Sigmoid colon (tissue), 4 donors: ENCODE results near the gene PRKACG.

Experiments used
- CTCF ChIP-seq, 4 experiments: fragments of 450-650 bp in 3 of 4; fragments of 200-600 bp in 1 of 4; IDR thresholded peaks; one replicate each; pipeline ENCODE4 v1.5.1; 2016 to 2019; ENCODE audit warnings: antibody characterized with exemption in 4 of 4, mild to moderate bottlenecking in 3 of 4, moderate library complexity in 2 of 4
- EP300 ChIP-seq, 4 donors: sonication (generic); formaldehyde crosslinking; IDR thresholded peaks; one replicate each; pipeline ENCODE4 v1.6.1; 2017; ENCODE audit warnings: antibody characterized with exemption in 4 of 4
- POLR2A ChIP-seq, 2 donors: fragments of 450-650 bp; IDR thresholded peaks; one replicate each; pipeline ENCODE4 v1.6.1; 2016; ENCODE audit warnings: antibody characterized with exemption in 2 of 2, mild to moderate bottlenecking in 2 of 2, moderate library complexity in 2 of 2
- POLR2AphosphoS5 ChIP-seq, 4 donors: sonication (generic); formaldehyde crosslinking; IDR thresholded peaks; one replicate each; pipeline ENCODE4 v1.6.1; 2017; ENCODE audit warnings: antibody characterized with exemption in 4 of 4

DNA sequence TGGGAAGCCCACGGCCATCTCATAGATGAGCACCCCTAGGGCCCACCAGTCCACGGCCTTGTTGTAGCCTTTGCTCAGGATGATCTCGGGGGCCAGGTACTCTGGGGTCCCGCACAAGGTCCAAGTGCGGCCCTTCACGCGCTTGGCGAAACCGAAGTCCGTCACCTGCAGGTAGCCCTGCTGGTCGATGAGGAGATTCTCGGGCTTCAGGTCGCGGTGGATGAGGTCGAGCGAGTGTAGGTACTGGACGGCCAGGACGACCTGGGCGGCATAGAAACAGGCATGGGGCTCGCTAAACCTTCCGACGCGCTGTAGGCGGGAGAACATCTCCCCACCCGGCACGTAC lies 558 bp downstream of the PRKACG start:
- TF ChIP-seq CTCF (IDR thresholded peaks at IDR 0.05): no peak
- TF ChIP-seq POLR2AphosphoS5 (IDR thresholded peaks at IDR 0.05): no peak
- no peak for TF ChIP-seq POLR2A (IDR thresholded peaks at IDR 0.05)
- TF ChIP-seq EP300 (IDR thresholded peaks at IDR 0.05): no peak
